Cardiac septum (tissue), 1 donor: ENCODE measurements around the gene COL15A1. TPM values are rescaled to one million over a fixed set of nuclear protein-coding genes. Genes with fewer than 3 reads are reported as not detected.

Experiments
- DNase-seq: peaks from one replicate; pipeline ENCODE4 v3.0.0-alpha.2; 2020; ENCODE audit warnings: low spot score
- intact Hi-C: fragments of 100-400 bp; cut with DNase I; formaldehyde crosslinking; loops from one replicate; pipeline ENCODE4 v1.14.0; 2022
- total RNA-seq: library from RNA; stranded (reverse); fragmentation: NEBNext Ultra II Directional; extraction: Animal tissue kit (Norgen Biotek cat#: 25700); gene quantifications from one replicate; pipeline ENCODE4 v1.2.1, GENCODE V29; 2021
- donor health status: DM: no; HTN: no; CAD: no.

Gene COL15A1
- total RNA-seq, 1 donor from 2014 or later, result 49.4 TPM

DNA sequence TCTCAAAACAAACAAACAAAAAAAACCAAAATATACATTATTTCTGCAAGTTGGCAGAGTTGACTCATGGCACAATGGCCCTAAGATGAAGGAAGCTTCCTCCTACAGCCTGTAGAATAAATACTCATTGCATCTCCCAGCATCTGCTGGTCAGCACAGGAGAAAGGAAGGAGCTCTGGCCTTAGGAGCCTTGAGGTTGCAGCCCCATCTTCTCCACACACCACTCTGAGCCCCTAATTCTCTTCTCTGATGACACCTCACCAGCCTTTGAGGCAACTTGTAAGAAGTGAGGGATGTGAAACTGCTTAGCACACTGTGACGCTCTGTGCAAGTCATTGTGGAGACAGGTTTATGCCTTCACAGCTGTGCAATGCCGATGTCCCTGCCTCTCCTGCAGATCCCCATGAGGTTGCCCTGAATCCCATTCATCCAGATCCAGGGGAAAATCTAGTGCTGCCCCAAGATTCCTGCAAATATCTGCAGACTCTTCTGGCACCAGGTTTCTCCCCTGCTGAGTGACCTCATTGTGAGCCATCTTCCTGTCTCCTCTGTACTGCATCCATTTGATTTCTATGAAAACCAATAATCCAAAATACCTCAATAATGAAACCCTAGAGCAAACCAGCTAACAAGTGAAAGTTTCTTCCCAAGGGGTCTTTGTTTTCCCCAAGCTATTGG lies 95.9 kb downstream of the COL15A1 start:
- no peak for DNase-seq
- intact Hi-C loops, result no loop called here

DNA sequence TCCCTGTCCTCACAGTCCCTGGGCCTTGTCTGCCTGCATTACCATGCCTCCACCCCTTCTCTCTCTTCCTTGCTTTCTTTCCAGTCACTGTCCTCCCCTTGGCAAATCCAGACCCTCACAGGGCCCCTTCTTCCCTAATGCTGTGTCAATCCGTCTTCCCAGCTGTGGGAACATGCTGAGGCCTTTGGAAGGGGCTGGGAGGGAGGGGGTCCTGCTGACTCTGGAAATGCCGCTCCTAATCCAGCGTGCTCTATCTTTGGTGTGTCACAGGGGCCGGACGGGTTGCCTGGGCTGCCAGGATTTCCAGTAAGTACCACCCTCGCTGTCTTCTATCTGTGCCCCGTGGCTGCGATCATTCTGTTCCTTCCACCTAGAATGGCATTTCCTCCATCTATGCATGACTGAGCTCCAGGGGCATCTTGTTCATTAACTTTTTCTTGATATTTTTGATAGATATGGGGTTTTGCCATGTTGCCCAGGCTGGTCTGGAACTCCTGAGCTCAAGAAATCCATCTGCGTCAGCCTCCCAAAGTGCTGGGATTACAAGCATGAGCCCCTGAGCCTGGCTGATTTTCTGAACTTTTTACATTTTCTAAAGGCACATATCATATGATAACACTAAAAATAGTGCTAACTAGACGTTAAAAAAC lies 96.7 kb downstream of the COL15A1 start:
- DNase-seq, result no peak
- intact Hi-C loops, result no loop called here

GRCh38 chr9:99040911-99041582 lies 97.3 kb downstream of the COL15A1 start:
- DNase-seq, result no peak
- intact Hi-C loops, result no loop called here

DNA sequence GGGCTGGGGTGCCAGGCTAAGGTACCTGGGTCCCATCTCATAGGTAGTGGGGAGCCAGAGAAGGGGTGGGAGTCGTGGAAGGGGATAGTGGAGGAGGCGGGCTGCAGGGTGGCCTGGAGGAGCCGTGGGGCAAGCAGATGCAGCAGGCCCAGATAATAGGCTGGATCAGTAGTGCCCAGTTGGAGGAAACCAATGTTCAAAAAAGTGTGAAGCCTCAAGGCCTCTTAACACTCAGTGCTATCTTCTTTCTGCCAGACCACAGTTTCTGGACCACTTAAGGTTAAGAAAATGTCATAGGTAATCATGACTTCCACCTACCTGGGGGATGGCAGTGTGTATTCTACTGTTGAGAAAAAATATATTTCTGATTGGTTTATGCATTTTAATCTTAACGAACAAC lies 97.9 kb downstream of the COL15A1 start:
- no peak for DNase-seq
- intact Hi-C loops, result no loop called here

GRCh38 chr9:99042620-99043019 lies 98.9 kb downstream of the COL15A1 start:
- no peak for DNase-seq
- intact Hi-C loops, result no loop called here

GRCh38 chr9:99044827-99045226 lies 101.1 kb downstream of the COL15A1 start:
- intact Hi-C loops, result no loop called here
- DNase-seq, result no peak

- intact Hi-C loops, result no loop called here
- DNase-seq, result no peak
Measured at GRCh38 chr9:99046068-99046467, 102.4 kb downstream of the COL15A1 start.

- intact Hi-C loops, result no loop called here
- no peak for DNase-seq
Measured at GRCh38 chr9:99046542-99047071, 102.9 kb downstream of the COL15A1 start.

GRCh38 chr9:99049228-99049627 lies 105.5 kb downstream of the COL15A1 start:
- no peak for DNase-seq
- intact Hi-C loops, result no loop called here

DNA sequence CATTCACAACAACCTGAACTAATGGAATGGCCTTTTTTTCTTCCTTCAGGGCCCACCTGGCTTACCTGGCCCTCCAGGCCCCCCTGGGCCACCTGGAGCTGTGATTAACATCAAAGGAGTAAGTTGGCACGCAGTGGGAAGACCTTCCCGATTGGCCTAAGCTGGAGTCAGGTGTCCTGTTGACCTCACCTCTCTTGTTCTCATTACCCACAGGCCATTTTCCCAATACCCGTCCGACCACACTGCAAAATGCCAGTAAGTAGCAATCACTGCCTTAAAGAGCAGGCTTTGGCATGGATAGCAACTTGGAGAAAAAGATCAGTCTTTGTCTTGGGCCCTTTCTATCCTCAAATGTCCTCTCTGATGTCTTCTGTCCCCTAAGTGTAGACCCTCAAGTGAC lies 105.9 kb downstream of the COL15A1 start:
- intact Hi-C loops, result no loop called here
- DNase-seq, result no peak

- intact Hi-C loops, result no loop called here
- DNase-seq, result no peak
Measured at GRCh38 chr9:99050292-99050911, 106.7 kb downstream of the COL15A1 start.

- DNase-seq, result no peak
- intact Hi-C loops, result no loop called here
Measured at GRCh38 chr9:99050924-99051323, 107.2 kb downstream of the COL15A1 start.

DNA sequence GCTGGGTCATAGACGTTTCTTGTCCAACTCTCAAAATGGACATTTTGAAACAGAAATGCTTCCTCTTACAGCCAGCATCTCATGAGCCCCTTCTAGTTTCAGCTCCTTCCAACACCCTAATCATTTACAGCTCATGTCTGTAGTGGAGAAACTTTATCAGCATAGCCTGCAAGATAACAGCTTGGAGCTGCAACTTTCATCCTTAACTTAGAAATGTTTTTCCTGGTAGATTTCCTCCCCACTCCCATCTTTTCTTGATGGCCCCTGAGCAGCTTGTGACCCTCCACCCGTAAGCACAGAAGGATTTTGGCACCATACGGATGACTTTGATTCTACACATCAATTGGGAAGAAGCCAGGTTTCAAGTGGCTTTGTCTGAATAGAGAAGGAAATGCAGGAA lies 107.7 kb downstream of the COL15A1 start:
- intact Hi-C loops, result no loop called here
- DNase-seq, result no peak

- intact Hi-C loops, result no loop called here
- no peak for DNase-seq
Measured at GRCh38 chr9:99051851-99052250, 108.1 kb downstream of the COL15A1 start.

GRCh38 chr9:99052815-99053715 lies 109.4 kb downstream of the COL15A1 start:
- intact Hi-C loops, result no loop called here
- DNase-seq, result no peak

DNA sequence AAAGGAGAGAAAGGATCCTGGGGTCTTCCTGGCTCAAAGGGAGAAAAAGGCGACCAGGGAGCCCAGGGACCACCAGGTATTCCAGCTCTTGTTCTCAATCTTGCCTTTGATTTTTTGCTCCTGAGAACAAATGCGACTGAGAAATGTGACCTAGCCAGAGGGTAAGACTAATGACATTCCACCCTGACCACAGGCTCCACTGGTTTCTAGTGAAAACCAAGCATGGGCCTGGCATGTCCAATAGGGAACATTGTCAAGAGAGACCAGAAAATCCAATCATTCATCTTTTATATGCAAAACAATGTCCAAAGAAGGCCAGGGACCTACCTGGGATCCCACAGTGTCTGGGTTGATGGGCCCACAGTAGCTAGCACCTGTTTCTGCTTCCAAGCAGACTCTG lies 110.9 kb downstream of the COL15A1 start:
- intact Hi-C loops, result no loop called here
- DNase-seq, result no peak

GRCh38 chr9:99055384-99055783 lies 111.7 kb downstream of the COL15A1 start:
- DNase-seq, result no peak
- intact Hi-C loops, result no loop called here

GRCh38 chr9:99056186-99056585 lies 112.5 kb downstream of the COL15A1 start:
- no peak for DNase-seq
- intact Hi-C loops, result no loop called here

DNA sequence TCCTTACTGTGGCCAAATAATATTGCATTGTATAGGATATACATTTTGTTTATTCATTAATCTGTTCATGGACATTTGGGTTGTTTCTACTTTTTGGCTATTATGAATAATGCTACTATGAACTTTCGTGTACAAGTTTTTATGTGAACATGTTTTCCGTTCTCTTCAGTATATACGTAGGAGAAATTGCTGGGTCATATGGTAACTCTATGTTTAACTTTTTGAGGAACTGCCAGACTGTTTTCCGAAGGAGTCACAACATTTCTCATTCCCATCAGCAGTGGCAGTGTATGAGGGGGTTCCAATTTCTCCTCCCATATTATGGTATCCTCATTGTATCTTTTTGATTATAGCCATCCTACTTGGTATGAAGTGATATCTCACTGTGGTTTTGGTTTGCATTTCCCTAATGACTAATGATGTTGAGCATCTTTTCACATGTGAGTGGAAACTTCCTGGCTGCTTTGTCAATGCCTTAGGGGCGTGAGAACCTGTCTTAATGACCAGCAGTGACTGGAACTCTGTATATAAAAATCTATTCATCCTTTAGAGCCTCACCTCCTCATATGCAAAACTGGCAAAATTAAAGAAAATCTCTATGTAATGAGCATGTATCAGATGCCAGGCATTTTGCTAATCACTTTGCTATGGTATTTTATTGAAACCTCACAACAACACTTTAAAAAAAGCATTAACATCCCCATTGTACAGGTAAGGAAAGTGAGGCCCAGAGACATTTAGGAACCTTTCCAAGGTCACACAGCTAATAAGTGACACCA lies 113.4 kb downstream of the COL15A1 start:
- DNase-seq, result no peak
- intact Hi-C loops, result no loop called here
